Cardiac muscle cell (in vitro differentiated cells and primary cell): ENCODE data around the gene C2CD2L. TPM values are rescaled to one million over a fixed set of nuclear protein-coding genes. Genes with fewer than 3 reads are reported as not detected.

Source experiments
- DNase-seq, 2 donors: peaks; one replicate each; pipeline versions ENCODE4 v3.0.0 to v3.0.0-alpha.2; 2010 to 2017; ENCODE audit warnings: low read depth in 1 of 2, low spot score in 1 of 2
- H3K27ac ChIP-seq: fragments of 200-600 bp; sonication (generic); 2 replicates; pipeline ENCODE4 v1.5.1; 2016
- H3K27me3 ChIP-seq: fragments of 200-600 bp; sonication (generic); 2 replicates; pipeline ENCODE4 v1.6.0; 2016; ENCODE audit warnings: control low read depth
- H3K36me3 ChIP-seq: fragments of 200-600 bp; sonication (generic); 2 replicates; pipeline ENCODE4 v1.5.1; 2016; ENCODE audit warnings: control low read depth
- H3K4me1 ChIP-seq: fragments of 200-600 bp; sonication (generic); 2 replicates; pipeline ENCODE4 v1.8.1; 2017; ENCODE audit warnings: low read depth, mild to moderate bottlenecking, mixed run types
- H3K4me3 ChIP-seq: fragments of 200-600 bp; sonication (generic); 2 replicates; pipeline ENCODE4 v1.5.1; 2016; ENCODE audit warnings: mild to moderate bottlenecking
- H3K9me3 ChIP-seq: fragments of 200-600 bp; sonication (generic); 2 replicates; pipeline ENCODE4 v1.5.1; 2017; ENCODE audit warnings: low read depth, mild to moderate bottlenecking, control low read depth
- CTCF ChIP-seq: IDR thresholded peaks from 2 replicates; pipeline ENCODE4 v1.5.1; 2012; ENCODE audit warnings: low read depth, mild to moderate bottlenecking, low read length
- polyA plus RNA-seq: library from polyadenylated mRNA; unstranded; fragments of >200 nt; fragmentation: Nextera tagmentation; extraction: Ambion mirVana; gene quantifications from 2 replicates; pipeline ENCODE4 v1.2.1, GENCODE V29; 2016
- total RNA-seq: library from RNA; depleted of rRNA; stranded (reverse); fragments of >200 nt; gene quantifications from 2 replicates; pipeline ENCODE4 v1.2.3, GENCODE V29; 2016

The C2CD2L gene
- total and polyA plus RNA-seq, 2 experiments from 2014 or later, result 11.1 to 16.4 TPM

DNA sequence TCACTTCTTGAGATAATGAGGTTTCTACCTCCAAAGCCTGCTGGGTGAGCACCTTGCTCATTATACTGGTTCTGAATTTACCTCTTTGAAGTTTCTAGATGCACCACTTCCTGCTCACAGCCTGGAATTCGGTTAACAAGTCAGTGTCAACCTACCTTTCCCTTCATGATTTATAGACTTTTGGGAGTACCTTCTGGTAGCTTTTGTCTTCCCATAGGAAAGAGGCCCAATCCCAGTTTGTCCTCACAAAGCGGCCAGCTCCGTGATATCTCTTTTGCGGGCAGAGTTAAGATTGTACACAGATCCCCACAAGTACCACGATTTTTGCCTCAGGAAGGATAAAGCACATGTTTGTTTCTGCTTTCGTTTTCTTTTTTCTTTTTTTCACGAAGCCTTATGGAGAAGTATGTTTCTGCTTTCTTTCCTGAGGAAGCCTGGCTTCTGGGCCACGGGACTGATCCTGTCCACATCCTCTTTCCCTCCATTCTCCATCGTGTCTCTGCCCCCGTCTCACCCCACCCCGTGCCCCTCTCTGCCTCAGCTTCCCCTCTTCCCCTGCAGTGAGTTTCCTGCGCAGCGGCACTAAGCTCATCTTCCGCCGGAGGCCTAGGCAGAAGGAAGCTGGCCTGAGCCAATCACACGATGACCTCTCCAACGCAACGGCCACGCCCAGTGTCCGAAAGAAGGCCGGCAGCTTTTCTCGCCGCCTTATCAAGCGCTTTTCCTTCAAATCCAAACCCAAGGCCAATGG is 8.5 kb downstream of the C2CD2L start:
- no peak overlapping the region for H3K27ac ChIP-seq
- no peak for TF ChIP-seq CTCF
- peaks cover 3% of the 10 kb centered on the region for H3K36me3 ChIP-seq

DNA sequence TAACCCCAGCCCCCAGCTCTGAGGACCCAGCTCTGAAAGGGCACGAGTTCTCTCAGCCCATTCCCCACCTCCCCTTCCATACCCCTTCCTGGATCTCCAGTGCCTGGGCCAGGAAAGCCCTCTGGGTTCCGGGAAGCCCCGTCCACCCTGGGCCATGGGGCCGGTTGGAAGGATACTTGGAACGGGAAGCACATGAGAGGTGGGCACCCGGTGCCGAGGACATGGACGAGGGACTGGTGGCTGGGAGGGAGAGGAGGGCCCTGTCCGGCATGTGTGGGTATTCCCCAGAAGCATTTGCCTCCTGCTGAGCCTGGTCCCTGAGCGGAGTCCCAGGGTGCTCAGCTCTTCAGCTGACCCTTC is 9.1 kb downstream of the C2CD2L start:
- Histone ChIP-seq H3K27ac (no peak overlapping the region), H3K36me3 (peaks cover 3% of the 10 kb centered on the region), H3K4me1 (peaks cover 7% of the 10 kb centered on the region), H3K4me3 (no peak overlapping the region), H3K9me3 (no peaks in the 10 kb centered on the region), H3K27me3 (no peaks in the 10 kb centered on the region)
- no peak for TF ChIP-seq CTCF
- DNase-seq, result no peak

More for the DNA sequence above, 8.5 kb downstream of the C2CD2L start:
- Histone ChIP-seq H3K27me3 (no peaks in the 10 kb centered on the region), H3K9me3 (no peaks in the 10 kb centered on the region), H3K4me1 (peaks cover 4% of the 10 kb centered on the region), H3K4me3 (no peak overlapping the region)
- no peak for DNase-seq

DNA sequence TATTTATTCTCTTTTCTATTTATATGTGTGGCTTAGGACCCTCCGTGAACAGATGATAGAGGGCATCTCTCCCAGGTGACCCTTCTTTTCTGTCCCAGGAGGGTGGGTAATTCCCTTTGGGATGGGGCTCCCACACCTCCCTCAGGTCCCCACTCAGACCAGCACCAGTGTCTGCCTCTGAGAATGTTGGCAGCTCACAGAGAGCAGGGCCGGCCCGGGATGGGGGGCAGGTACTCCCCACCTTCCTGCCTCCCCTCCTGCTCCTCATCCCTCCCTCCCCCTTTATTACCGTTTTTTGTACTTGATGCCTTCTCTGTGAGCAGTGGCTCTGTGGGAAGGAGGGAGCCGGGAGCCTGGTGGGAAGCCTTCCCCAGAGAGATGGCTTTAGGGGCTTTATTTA is 9.5 kb downstream of the C2CD2L start:
- H3K4me3 ChIP-seq, result no peak overlapping the region

GRCh38 chr11:119117004-119117706 is 10.0 kb downstream of the C2CD2L start:
- TF ChIP-seq CTCF, result no peak
- no peaks in the 10 kb centered on the region for H3K27me3 ChIP-seq
- H3K27ac ChIP-seq, result no peak overlapping the region
- peaks cover 7% of the 10 kb centered on the region for H3K4me1 ChIP-seq
- DNase-seq, result no peak
- H3K4me3 ChIP-seq, result no peak overlapping the region
- peaks cover 3% of the 10 kb centered on the region for H3K36me3 ChIP-seq
- H3K9me3 ChIP-seq, result no peaks in the 10 kb centered on the region

More for the DNA sequence above, 9.5 kb downstream of the C2CD2L start:
- Histone ChIP-seq H3K9me3 (no peaks in the 10 kb centered on the region), H3K27me3 (no peaks in the 10 kb centered on the region), H3K27ac (no peak overlapping the region), H3K4me1 (peaks cover 7% of the 10 kb centered on the region), H3K36me3 (peaks cover 3% of the 10 kb centered on the region)
- TF ChIP-seq CTCF, result no peak
- no peak for DNase-seq

GRCh38 chr11:119118227-119118626 is 11.1 kb downstream of the C2CD2L start:
- Histone ChIP-seq H3K27ac (no peak overlapping the region), H3K36me3 (peaks cover 3% of the 10 kb centered on the region), H3K9me3 (no peaks in the 10 kb centered on the region), H3K4me1 (peaks cover 10% of the 10 kb centered on the region), H3K4me3 (no peak overlapping the region), H3K27me3 (no peaks in the 10 kb centered on the region)
- no peak for DNase-seq
- no peak for TF ChIP-seq CTCF
